Amniotic epithelial cell (primary cell): Measurements from ENCODE around the gene KNCN.

Experiments used
- DNase-seq: peaks from one replicate; pipeline ENCODE4 v3.0.0-alpha.2; 2010; ENCODE audit warnings: low read depth

The KNCN gene

DNA sequence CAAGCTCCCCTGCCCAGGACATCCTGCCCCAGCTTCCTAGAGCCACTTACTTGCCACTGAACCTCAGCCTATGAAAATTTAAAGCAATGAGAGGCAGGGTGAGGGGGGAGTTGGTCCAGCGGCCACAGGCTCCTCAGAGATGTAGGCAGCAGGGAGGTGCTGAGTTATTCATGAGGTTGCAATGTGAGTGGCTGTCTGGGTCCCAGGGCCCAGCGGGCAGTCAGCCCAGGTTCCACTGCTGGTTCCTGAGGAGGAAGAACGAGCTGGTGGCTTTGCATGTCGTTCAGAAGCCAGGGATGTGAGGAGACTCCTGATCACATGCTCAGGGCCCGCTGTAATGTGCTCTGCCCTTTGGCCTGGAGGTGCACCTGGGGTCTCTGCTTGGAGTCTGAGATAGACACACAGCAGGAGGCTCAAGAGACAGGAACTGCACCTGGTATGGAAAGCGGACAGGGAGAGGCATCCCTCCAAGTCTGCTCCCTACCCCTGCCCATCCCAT is at the start of gene KNCN:
TSS of gene KNCN (minus strand) at position 51 of the 499 bp plus-strand sequence. CDS start 432 bp downstream, outside the sequence.
- no peak for DNase-seq

GRCh38 chr1:46599059-46599970 is 47.9 kb upstream of the KNCN start:
- no peak for DNase-seq

DNA sequence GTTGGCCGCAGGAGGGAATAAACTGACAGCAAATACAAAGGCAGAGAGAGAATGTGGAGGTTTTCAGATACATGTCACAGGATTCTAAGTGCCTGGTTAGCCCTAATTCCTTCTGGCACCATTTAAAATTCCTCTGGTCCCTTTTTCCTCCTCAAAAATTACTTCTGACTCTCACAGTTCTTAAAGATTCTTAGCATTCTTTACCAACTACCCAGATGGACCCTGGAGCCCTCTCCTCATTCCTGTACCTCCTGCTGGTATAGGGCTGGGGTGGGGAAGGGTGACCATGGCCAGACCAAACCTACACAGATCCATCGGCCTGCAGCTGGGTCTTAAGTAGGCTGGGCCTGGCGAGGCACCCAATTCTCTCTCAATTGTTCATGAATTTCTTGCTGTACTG is 45.4 kb upstream of the KNCN start:
- no peak for DNase-seq

- DNase-seq = no peak
These were observed 44.6 kb upstream of the KNCN start for GRCh38 chr1:46596036-46596435.

GRCh38 chr1:46595127-46595526 is 43.7 kb upstream of the KNCN start:
- no peak for DNase-seq

GRCh38 chr1:46594063-46594462 is 42.6 kb upstream of the KNCN start:
- DNase-seq = no peak

GRCh38 chr1:46592823-46593222 is 41.4 kb upstream of the KNCN start:
- no peak for DNase-seq

- DNase-seq = no peak
These were observed 38.1 kb upstream of the KNCN start for GRCh38 chr1:46589529-46589928.

- no peak for DNase-seq
These were observed 35.6 kb upstream of the KNCN start for GRCh38 chr1:46587069-46587468.

- no peak for DNase-seq
These were observed 34.0 kb upstream of the KNCN start for GRCh38 chr1:46585312-46585938.

- no peak for DNase-seq
These were observed 32.0 kb upstream of the KNCN start for GRCh38 chr1:46583494-46583893.

GRCh38 chr1:46582972-46583371 is 31.5 kb upstream of the KNCN start:
- peak; percentile 66 for DNase-seq

DNA sequence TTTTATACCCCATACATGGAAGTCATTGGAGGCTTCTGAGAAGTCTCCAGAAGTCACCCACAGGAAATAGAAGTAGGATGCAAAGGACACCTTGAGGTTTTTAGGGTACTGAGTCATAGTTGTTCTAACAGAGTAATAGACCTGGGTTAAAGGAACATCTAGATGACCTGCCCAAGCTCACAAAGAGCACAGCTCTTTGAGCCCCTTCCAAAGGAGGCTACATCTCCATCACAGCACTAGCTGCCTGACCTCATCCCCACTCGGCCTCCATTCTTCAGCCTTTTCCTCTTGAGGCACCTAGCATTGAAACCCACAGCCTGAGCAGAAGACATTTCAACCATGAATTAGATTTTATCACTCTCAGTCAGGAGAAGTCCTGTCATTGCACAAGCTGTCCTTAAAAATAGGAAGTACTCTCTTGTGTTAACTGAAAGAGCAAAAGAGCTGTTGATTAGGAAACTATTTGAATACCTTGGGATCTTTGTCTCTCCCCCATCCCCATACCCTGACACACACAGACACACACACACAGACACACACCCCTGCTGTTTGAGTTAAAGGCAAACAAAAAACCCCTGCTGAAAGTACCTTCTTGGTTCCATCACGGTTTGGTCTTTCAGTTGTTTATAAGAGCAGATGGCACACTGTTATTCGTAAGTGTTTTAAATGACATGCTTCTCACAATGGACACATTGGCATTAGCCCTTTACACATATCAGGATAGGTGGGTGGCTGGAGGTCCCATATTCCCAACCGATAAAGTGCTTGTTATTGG is 30.4 kb upstream of the KNCN start:
- DNase-seq = no peak

- peak; percentile 35 for DNase-seq
These were observed 28.9 kb upstream of the KNCN start for GRCh38 chr1:46580140-46580903.

GRCh38 chr1:46577671-46578070 is 26.2 kb upstream of the KNCN start:
- no peak for DNase-seq

- DNase-seq = no peak
These were observed 25.1 kb upstream of the KNCN start for GRCh38 chr1:46576596-46576995.

DNA sequence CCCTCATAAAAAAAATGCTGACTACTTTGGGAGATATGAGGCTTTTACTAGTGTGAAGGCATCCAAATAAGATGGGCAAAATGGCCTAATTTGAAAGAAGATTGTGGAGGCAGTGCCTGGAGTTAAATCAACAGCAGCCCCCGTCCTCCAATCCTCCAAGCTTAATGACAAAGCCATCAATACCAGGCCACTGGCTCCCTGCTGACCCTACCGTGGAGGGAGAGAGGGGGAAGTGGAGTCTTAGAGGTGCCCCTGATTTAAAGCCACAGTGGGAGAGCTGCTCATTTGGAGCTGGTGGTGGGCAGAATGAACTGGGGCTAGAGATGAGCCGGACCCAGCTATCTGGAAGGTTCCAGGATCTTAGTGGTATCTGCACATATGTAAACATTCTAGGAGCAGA is 24.3 kb upstream of the KNCN start:
- DNase-seq = no peak

DNA sequence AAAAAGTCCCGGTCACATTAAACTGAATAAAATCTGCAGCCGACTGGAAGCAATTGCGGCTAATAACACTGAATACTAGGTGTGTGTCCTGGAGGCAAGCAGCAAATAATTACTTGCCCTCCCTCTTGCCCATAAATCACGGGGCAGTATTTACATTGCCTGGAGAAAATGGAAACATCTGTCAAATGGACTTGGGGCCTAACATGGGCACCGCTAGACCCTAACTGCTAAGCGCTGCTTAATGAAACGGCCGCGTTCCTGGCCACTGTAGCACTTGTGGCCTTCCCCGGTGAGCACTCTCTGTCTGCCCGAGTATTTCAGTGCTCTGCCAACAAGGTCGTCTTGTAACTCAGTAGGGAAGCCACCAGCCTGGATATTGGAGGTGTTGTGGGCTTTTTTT is 23.9 kb upstream of the KNCN start:
- no peak for DNase-seq

- no peak for DNase-seq
These were observed 20.3 kb upstream of the KNCN start for GRCh38 chr1:46571691-46572225.

DNA sequence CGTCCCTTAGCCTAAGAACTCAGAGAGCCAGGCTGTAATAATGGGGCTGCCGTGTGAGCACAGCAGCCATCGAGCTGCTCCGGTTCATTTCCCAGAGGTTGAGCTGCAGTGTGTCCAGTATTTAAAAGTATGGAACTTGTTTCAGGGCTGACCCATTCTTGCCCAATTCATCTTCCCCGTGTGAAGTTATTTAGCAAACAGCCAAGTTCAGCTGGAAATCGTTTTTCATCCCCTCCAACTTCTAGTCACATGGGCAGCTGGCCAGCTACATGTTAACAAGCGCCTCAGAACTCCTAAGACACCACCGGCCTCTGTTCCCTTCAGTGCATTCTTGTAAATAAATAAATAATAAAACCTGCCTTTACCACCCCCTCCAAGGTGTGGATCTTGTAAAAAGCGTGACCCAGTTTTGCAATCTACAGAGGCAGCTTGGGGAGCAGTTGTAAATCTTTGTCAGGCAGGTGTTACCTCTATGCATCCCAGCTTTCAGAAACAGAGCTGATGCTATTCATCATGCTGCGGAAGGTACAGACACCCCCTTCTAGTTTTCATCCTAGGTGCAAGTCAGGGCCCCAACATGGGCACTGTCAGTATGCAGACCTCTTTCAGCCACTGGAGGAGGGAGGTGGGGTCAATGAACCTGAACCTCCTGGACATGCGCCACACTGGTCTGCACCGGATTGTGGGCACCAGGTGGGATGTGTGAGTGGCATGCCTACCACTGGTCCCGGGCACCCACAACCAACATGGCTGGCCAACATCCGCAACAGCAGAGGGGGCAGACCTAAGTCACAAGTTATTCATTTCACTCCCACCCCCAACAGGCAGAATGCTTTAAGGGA is 18.7 kb upstream of the KNCN start:
- peak; percentile 16 for DNase-seq

GRCh38 chr1:46569116-46569515 is 17.7 kb upstream of the KNCN start:
- no peak for DNase-seq
